Ishikawa (cell line): ENCODE measurements around the gene CD3E.

Source experiments
- MAX ChIP-seq: IDR thresholded peaks from 2 replicates; pipeline ENCODE4 v1.6.1; 2012
- REST ChIP-seq: IDR thresholded peaks from 2 replicates; pipeline ENCODE4 v1.6.1; 2012; ENCODE audit warnings: low read depth, mild to moderate bottlenecking
- TF ChIP-seq, protein P1 (sequence below): IDR thresholded peaks from 2 replicates; pipeline ENCODE4 v1.6.1; 2012

GRCh38 chr11:118305726-118306125 is 1.2 kb downstream of the CD3E start:
- no peak for TF ChIP-seq REST
- TF ChIP-seq MAX, result no peak
- TF ChIP-seq, protein P1, sequence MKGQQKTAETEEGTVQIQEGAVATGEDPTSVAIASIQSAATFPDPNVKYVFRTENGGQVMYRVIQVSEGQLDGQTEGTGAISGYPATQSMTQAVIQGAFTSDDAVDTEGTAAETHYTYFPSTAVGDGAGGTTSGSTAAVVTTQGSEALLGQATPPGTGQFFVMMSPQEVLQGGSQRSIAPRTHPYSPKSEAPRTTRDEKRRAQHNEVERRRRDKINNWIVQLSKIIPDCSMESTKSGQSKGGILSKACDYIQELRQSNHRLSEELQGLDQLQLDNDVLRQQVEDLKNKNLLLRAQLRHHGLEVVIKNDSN, result no peak
